Superior temporal gyrus (tissue), 1 donor: ENCODE results near the gene TMEM163.

Experiments
- DNase-seq: peaks from one replicate; pipeline ENCODE4 v3.0.0-alpha.2; 2016; ENCODE audit errors: extremely low spot score

TMEM163 gene

DNA sequence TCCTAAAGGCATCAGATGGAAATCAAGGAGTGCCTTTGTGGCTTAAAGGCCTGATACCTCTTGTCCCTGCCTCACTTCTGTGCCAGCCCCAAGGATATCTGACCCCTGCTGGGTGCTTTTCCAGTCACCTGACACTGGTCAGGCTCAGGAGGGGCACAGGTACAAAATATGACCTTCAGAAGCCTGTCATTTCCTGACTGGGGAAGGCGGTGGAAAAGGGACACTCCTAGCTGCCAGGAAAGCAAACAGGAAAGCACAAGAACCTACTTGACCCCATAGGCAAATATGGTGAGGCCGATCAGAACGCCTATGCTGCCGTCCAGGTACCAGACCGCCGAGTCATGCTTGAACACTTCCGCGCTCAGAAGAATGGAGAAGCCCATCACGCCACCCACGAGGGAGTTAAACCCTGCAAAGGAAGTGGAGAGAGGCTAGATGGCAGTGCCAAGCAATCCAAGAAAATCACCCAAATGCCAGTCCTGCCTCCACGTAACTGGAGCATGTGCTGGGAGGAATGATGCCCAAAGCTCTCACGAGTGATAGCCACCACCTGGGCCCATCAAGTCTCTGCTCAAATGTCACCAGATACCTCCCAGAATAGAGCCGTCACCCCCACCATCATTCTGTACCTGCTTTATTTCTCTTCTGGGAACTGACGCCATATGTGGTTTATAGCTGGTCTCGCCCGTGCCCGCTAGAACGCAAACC is 260.9 kb downstream of the TMEM163 start:
- DNase-seq = no peak

DNA sequence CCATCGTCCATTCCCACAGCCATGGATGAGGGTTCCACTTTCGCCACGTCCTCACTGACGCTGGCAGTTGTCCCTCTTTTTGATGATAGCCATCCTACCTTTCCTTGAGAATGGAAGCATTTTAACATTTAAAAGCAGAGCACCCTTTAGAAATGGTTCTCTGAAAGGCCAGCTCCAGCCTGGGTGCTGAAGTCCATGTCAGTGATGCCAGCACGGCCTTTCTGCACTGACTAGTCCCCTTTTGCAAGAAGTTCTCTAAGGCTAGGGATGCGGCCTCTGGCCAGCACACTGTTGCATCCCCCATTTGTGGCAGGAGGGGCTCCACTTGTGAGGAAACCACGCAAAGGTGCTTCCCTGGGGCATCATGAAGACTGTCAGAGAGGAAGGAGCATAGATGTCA is 261.4 kb downstream of the TMEM163 start:
- no peak for DNase-seq

GRCh38 chr2:134455426-134455825 is 263.4 kb downstream of the TMEM163 start:
- DNase-seq = no peak

- no peak for DNase-seq
Observed at GRCh38 chr2:134454931-134455330, 263.9 kb downstream of the TMEM163 start.

DNA sequence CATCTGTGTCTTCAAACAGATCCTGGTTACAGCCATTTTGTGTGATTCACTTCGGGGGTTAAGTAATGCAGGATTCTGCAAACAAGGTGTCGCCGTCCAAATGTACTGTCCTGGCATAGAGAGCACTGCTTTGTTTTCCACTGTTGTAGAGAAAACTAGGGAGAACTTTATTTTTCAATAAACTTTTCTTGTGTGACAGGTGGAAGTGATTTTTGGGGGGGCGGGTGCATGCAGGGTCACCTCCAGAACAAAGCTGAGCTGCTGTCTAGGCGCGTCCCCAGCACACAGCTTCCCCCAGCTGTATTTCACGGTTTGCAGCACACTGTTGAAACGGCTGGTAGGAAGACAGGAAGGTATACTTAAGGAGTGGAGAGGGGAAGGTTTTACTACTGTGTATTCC is 264.4 kb downstream of the TMEM163 start:
- DNase-seq = no peak

- DNase-seq = no peak
Observed at GRCh38 chr2:134453973-134454372, 264.8 kb downstream of the TMEM163 start.

DNA sequence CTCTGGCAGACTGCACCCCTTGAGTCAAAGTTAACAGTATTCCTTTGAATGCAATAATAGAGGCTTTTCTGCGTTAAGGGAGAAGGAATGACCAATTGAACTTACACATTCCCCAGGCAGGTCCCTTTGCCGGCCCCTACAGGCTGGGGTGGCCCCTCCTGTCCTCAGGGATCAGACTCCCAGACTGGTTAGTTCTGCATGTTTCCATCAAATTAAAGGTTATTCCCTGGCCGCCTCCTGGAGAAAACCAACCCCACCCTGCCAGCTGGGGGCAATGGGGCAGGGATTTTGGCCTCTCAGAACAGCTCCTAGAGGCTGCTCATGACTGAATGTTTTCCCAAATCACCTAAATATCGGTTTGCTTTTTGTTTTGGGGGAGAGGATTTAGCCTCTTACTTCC is 265.3 kb downstream of the TMEM163 start:
- DNase-seq = no peak

- DNase-seq = no peak
Observed at GRCh38 chr2:134452042-134452733, 266.6 kb downstream of the TMEM163 start.

GRCh38 chr2:134451347-134451630 is 267.5 kb downstream of the TMEM163 start:
- DNase-seq = no peak

- DNase-seq = no peak
Observed at GRCh38 chr2:134449751-134450513, 268.9 kb downstream of the TMEM163 start.

- no peak for DNase-seq
Observed at GRCh38 chr2:134449157-134449556, 269.6 kb downstream of the TMEM163 start.

GRCh38 chr2:134448650-134449049 is 270.1 kb downstream of the TMEM163 start:
- DNase-seq = no peak

DNA sequence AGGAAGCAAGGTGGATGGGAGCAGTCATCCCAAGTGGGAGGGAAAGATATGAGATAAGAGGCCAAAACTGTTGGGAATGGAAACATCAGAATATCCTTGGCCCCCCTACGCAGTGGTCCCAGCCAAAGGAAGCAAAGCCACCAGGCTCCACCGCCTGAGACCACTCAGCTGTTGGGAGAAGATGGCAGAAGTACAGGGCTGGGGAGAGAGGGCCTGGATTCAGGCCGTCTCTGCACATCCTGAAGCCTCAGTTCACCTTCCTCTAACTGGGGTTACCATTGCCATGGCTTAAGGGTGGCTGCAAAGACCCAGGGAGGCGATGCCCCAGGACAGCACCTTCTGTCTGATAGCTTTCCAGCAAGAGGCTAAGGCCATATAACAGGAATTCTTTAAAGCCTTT is 271.1 kb downstream of the TMEM163 start:
- DNase-seq = no peak

GRCh38 chr2:134446383-134447017 is 272.3 kb downstream of the TMEM163 start:
- no peak for DNase-seq

- no peak for DNase-seq
Observed at GRCh38 chr2:134445985-134446382, 272.8 kb downstream of the TMEM163 start.

GRCh38 chr2:134445116-134445515 is 273.7 kb downstream of the TMEM163 start:
- no peak for DNase-seq

DNA sequence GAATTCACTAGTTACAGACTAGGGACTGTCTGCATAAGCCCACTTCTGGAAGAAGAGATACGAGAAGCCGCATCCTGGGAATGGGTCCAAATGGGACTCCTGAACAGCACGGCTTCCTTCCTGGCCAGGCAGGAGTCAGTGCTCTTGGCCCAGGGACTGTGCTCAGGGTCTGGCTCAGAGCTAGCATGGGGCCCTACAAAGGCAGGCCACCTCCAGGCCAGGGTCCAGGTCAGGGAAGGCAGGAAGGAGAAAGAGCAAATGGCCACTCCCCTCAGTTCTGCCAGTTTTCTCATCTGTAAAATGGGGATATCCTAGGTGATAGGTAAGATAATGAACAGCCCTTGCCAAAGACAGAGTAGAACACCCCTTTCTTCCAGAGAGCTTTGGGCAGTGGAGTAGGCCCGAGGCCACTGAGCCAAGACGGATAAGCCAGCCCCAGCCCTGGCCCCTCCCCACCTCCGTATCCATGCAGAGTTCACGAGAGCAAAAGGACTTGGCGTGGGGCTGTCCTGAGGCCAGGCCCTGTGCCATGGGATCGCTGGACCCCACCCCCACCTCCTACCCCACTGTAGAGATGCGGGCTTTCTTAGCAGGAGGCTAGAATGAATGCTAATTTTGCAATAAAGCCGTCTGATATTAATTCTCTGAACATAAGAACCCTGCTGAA is 274.9 kb downstream of the TMEM163 start:
- no peak for DNase-seq

GRCh38 chr2:134441153-134441863 is 277.5 kb downstream of the TMEM163 start:
- no peak for DNase-seq

DNA sequence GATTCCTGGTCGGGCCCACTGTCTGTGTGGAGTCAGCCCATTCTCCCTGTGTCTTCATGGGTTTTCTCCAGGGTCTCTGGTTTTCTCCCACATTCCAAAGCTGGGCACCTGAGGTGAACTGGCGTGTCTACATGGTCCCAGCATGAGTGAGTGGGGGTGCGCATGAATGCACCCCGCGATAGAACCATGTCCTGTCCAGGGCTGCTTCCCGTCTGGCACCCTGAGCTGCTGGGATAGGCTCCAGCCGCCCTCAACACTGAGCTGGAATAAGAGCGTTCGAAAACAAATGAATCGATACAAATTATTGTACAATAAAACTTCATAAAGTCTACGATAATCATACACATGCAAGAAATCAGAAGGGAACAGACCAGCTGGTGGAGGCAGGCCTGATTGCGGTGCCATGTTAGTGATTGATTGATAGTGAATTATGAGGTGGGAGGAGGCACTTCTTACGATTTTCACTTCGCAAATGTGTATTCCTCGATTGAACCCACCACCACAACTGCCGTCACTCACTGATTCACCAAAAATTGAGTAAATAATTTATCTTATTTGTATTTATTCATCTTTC is 278.4 kb downstream of the TMEM163 start:
- no peak for DNase-seq

DNA sequence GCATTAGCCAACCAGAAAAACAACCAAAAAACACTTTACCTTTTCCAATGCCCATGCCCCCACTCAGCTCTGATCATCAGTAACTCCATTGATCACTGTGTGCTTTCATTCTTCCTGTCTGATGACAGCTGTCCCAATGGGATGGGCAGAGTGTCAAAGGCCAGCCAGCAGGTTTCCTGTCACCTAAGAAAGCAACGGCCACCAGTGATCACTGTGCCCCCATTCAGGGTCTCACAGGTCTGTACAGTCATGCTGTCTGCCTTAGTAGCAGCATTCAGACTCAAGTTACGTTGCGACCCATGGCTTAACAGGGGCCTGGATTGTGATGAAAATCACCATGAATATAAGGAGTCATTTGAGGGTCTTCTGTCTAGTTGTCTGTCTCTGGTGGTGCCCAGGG is 280.4 kb downstream of the TMEM163 start:
- no peak for DNase-seq

DNA sequence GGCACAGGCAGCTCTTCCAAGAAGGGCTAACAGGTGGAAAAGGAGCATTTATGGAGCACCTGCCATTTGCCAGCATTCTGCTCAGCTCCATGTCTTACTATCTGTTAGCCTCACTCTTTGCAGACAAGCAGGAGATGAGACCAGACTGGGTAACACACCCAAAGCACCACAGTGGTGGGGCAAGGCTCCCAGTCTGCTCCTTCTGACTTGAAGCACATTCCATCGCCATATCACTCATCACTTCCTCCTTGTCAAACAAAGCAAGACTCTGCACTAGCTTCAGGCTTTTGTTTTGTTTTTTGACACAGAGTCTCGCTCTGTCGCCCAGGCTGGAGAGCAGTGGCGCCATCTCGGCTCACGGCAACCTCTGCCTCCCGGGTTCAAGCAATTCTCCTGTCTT is 282.1 kb downstream of the TMEM163 start:
- DNase-seq = no peak
